ENCODE data around the gene DGKD.
"Not testable (repeated sequence)": the region's sequence is repeated elsewhere in the genome, so short reads cannot be mapped to it uniquely, and the experiment has no call there.

The DGKD gene

GRCh38 chr2:233387225-233387624 is 32.9 kb downstream of the DGKD start:
- no peak for TF ChIP-seq CTCF (IDR thresholded peaks at IDR 0.05; ENCODE audit: insufficient read depth, low read depth, low read length, missing control alignments)
- H3K4me3 ChIP-seq (ENCODE audit: low read depth, low read length) = peak overlapping the region; percentile 56
- no peak for DNase-seq (ENCODE audit: low read depth)

GRCh38 chr2:233387667-233388528 is 33.6 kb downstream of the DGKD start:
- H3K4me3 ChIP-seq (ENCODE audit: low read depth, low read length) = no peak overlapping the region
- no peak for DNase-seq (ENCODE audit: low read depth)
- TF ChIP-seq CTCF (IDR thresholded peaks at IDR 0.05; ENCODE audit: insufficient read depth, low read depth, low read length, missing control alignments) = no peak

GRCh38 chr2:233389601-233390125 is 35.4 kb downstream of the DGKD start:
- no peak overlapping the region for H3K4me3 ChIP-seq (ENCODE audit: low read depth, low read length)
- DNase-seq (ENCODE audit: low read depth) = no peak
- TF ChIP-seq CTCF (IDR thresholded peaks at IDR 0.05; ENCODE audit: insufficient read depth, low read depth, low read length, missing control alignments) = no peak

GRCh38 chr2:233395687-233396086 is 41.4 kb downstream of the DGKD start:
- DNase-seq (ENCODE audit: low read depth) = no peak
- TF ChIP-seq CTCF (IDR thresholded peaks at IDR 0.05; ENCODE audit: insufficient read depth, low read depth, low read length, missing control alignments) = no peak
- no peak overlapping the region for H3K4me3 ChIP-seq (ENCODE audit: low read depth, low read length)

GRCh38 chr2:233396726-233397665 is 42.7 kb downstream of the DGKD start:
- not testable (repeated sequence) for H3K4me3 ChIP-seq (ENCODE audit: low read depth, low read length); DNase-seq (ENCODE audit: low read depth)

GRCh38 chr2:233399306-233400225 is 45.3 kb downstream of the DGKD start:
- H3K4me3 ChIP-seq (ENCODE audit: low read depth, low read length) = no peak overlapping the region
- no peak for DNase-seq (ENCODE audit: low read depth)
- TF ChIP-seq CTCF (IDR thresholded peaks at IDR 0.05; ENCODE audit: insufficient read depth, low read depth, low read length, missing control alignments) = no peak
